ENCODE measurements around the gene SLCO3A1.
A peak's percentile ranks its signal among the peaks of the same experiment; 100 is the strongest.

The SLCO3A1 gene

GRCh38 chr15:92073044-92073785 lies 219.7 kb downstream of the SLCO3A1 start:
- DNase-seq: no peak

DNA sequence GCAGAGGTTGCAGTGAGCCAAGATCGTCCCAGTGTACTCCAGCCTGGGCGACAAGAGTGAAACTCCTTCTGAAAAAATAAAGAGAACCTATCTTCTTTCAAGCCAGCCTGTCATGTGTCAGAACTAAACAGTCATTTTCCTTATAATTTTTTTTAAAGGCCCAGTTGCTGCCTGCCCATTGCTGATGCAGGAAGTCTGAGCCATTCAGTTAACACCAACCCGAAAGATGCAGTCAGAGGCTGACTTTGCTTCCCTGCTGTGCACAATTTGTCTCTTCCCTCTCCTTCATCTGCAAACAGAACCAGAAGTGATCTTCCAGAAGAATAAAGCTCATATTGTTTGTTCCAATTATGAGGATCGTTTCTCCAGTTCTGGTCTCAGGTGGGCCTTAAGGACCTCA lies 220.6 kb downstream of the SLCO3A1 start:
- Mint-ChIP-seq H3K4me3 (no peak overlapping the region), H3K27ac (no peak overlapping the region), H3K36me3 (ENCODE audit: low read depth) (no peaks in the 10 kb centered on the region), H3K4me1 (ENCODE audit: low read depth) (peaks cover 50% of the 10 kb centered on the region), H3K9me3 (no peaks in the 10 kb centered on the region), H3K27me3 (no peaks in the 10 kb centered on the region)
- DNase-seq: no peak

More at GRCh38 chr15:92073044-92073785, 219.7 kb downstream of the SLCO3A1 start:
- Mint-ChIP-seq H3K9me3 (no peaks in the 10 kb centered on the region), H3K4me3 (no peak overlapping the region), H3K36me3 (ENCODE audit: low read depth) (no peaks in the 10 kb centered on the region), H3K4me1 (ENCODE audit: low read depth) (peaks cover 59% of the 10 kb centered on the region), H3K27me3 (no peaks in the 10 kb centered on the region), H3K27ac (no peak overlapping the region)

DNA sequence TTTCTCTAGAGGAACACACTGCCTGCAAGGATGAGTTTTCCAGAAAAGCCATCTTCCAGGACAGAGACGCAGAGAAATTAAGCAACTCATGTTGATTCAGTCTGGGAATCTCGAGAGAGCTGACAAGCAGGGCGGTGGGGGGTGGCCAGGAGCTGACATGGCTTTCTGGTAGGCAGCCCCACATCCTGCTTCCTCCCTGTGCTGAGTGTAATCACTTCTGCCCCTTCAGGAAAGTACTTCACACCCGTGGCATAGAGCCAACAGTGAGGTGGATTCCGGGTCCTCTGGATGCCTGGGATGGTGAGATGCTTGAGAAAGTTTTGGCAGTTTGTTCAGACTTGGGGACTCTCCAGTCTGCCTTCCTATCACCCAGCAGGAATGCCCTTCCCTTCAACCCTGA lies 221.1 kb downstream of the SLCO3A1 start:
- H3K4me3 Mint-ChIP-seq: no peak overlapping the region
- no peaks in the 10 kb centered on the region for H3K9me3 Mint-ChIP-seq
- DNase-seq: no peak
- no peaks in the 10 kb centered on the region for H3K36me3 Mint-ChIP-seq (ENCODE audit: low read depth)
- no peaks in the 10 kb centered on the region for H3K27me3 Mint-ChIP-seq
- H3K27ac Mint-ChIP-seq: no peak overlapping the region
- H3K4me1 Mint-ChIP-seq (ENCODE audit: low read depth): peaks cover 44% of the 10 kb centered on the region

- no peaks in the 10 kb centered on the region for H3K27me3 Mint-ChIP-seq
- no peak for DNase-seq
- peaks cover 35% of the 10 kb centered on the region for H3K4me1 Mint-ChIP-seq (ENCODE audit: low read depth)
- H3K36me3 Mint-ChIP-seq (ENCODE audit: low read depth): no peaks in the 10 kb centered on the region
- no peak overlapping the region for H3K27ac Mint-ChIP-seq
- H3K9me3 Mint-ChIP-seq: no peaks in the 10 kb centered on the region
- no peak overlapping the region for H3K4me3 Mint-ChIP-seq
Observed at GRCh38 chr15:92075764-92076163, 222.3 kb downstream of the SLCO3A1 start.

DNA sequence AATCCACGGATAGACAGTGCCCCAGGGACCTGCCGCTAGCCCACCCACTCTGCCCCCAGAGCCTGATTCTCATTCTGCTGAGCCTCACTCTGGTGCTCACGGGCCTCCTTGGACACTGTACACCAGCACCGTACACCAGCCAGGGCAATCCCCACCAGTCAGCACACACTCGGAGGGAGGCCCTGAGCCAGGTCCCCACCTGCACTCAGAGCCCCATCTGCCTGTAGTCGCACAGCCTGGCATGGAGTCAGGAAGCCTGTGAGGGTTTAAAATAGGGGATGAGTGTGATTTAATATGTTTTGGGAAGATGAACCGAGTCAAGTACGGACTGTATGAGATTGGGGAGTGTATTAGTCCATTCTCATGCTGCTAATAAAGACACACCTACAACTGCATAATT lies 223.0 kb downstream of the SLCO3A1 start:
- H3K4me3 Mint-ChIP-seq: no peak overlapping the region
- no peaks in the 10 kb centered on the region for H3K36me3 Mint-ChIP-seq (ENCODE audit: low read depth)
- H3K9me3 Mint-ChIP-seq: no peaks in the 10 kb centered on the region
- no peaks in the 10 kb centered on the region for H3K27me3 Mint-ChIP-seq
- H3K27ac Mint-ChIP-seq: no peak overlapping the region
- H3K4me1 Mint-ChIP-seq (ENCODE audit: low read depth): peaks cover 30% of the 10 kb centered on the region
- DNase-seq: no peak

- no peaks in the 10 kb centered on the region for H3K36me3 Mint-ChIP-seq (ENCODE audit: low read depth)
- no peaks in the 10 kb centered on the region for H3K9me3 Mint-ChIP-seq
- no peak overlapping the region for H3K27ac Mint-ChIP-seq
- H3K4me3 Mint-ChIP-seq: no peak overlapping the region
- H3K27me3 Mint-ChIP-seq: no peaks in the 10 kb centered on the region
- peak; percentile 80 for DNase-seq
- H3K4me1 Mint-ChIP-seq (ENCODE audit: low read depth): peaks cover 27% of the 10 kb centered on the region
Observed at GRCh38 chr15:92077353-92078085, 224.0 kb downstream of the SLCO3A1 start.

GRCh38 chr15:92078270-92078669 lies 224.8 kb downstream of the SLCO3A1 start:
- Mint-ChIP-seq H3K4me1 (ENCODE audit: low read depth) (peaks cover 26% of the 10 kb centered on the region), H3K4me3 (no peak overlapping the region), H3K36me3 (ENCODE audit: low read depth) (no peaks in the 10 kb centered on the region), H3K27ac (no peak overlapping the region), H3K9me3 (no peaks in the 10 kb centered on the region), H3K27me3 (no peaks in the 10 kb centered on the region)
- DNase-seq: no peak

DNA sequence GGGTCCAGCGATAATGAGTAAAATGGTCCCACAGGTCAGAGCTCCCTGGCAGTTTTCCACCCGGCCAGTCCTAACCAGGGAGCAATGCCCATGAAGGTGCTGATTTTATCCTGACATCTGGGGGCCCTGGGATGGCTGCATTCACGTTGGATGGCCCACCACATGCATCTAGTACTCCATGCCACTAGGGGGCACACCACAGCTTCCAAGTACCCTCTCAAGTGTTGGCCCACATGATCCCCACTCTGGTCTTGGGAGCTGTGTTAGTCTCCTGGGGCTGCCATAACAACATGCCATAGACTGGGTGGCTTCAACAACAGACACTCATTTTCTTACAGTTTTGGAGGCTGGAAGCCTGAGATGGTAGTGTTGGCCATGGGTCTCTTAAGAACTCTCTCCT lies 225.5 kb downstream of the SLCO3A1 start:
- DNase-seq: peak; percentile 47
- peaks cover 25% of the 10 kb centered on the region for H3K4me1 Mint-ChIP-seq (ENCODE audit: low read depth)
- no peak overlapping the region for H3K4me3 Mint-ChIP-seq
- no peaks in the 10 kb centered on the region for H3K36me3 Mint-ChIP-seq (ENCODE audit: low read depth)
- no peak overlapping the region for H3K27ac Mint-ChIP-seq
- H3K27me3 Mint-ChIP-seq: no peaks in the 10 kb centered on the region
- H3K9me3 Mint-ChIP-seq: no peaks in the 10 kb centered on the region

GRCh38 chr15:92079647-92080255 lies 226.2 kb downstream of the SLCO3A1 start:
- DNase-seq: no peak
- no peaks in the 10 kb centered on the region for H3K9me3 Mint-ChIP-seq
- H3K27ac Mint-ChIP-seq: no peak overlapping the region
- no peaks in the 10 kb centered on the region for H3K27me3 Mint-ChIP-seq
- no peak overlapping the region for H3K4me3 Mint-ChIP-seq
- H3K4me1 Mint-ChIP-seq (ENCODE audit: low read depth): peaks cover 18% of the 10 kb centered on the region
- no peaks in the 10 kb centered on the region for H3K36me3 Mint-ChIP-seq (ENCODE audit: low read depth)

- Mint-ChIP-seq H3K27me3 (no peaks in the 10 kb centered on the region), H3K4me3 (no peak overlapping the region), H3K27ac (no peak overlapping the region), H3K9me3 (no peaks in the 10 kb centered on the region), H3K4me1 (ENCODE audit: low read depth) (peaks cover 2% of the 10 kb centered on the region), H3K36me3 (ENCODE audit: low read depth) (no peaks in the 10 kb centered on the region)
- DNase-seq: peak; percentile 70
Observed at GRCh38 chr15:92082006-92082843, 228.7 kb downstream of the SLCO3A1 start.

- no peak for DNase-seq
- Mint-ChIP-seq H3K4me1 (ENCODE audit: low read depth) (no peaks in the 10 kb centered on the region), H3K27ac (no peak overlapping the region), H3K36me3 (ENCODE audit: low read depth) (no peaks in the 10 kb centered on the region), H3K27me3 (no peaks in the 10 kb centered on the region), H3K4me3 (no peak overlapping the region), H3K9me3 (no peaks in the 10 kb centered on the region)
Observed at GRCh38 chr15:92083190-92083589, 229.7 kb downstream of the SLCO3A1 start.

DNA sequence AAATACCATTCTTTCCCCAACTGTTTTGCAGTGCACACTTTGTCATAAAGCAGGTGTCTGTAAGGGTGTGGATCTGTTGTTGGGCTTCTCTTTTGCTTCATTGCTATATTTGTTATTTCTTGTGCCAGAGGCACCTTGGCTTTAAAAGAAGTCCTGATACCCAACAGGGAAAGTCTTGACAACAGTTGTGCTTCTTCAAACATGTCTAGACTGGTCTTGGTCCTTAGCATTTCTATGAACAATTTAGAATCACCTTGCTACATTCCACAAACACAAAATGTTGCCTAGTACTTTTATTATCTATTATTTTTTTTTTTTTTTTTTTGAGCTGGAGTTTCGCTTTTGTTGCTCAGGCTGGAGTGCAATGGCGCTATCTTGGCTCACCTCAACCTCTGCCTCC lies 233.7 kb downstream of the SLCO3A1 start:
- Mint-ChIP-seq H3K36me3 (ENCODE audit: low read depth) (no peaks in the 10 kb centered on the region), H3K27ac (no peak overlapping the region), H3K27me3 (no peaks in the 10 kb centered on the region), H3K9me3 (no peaks in the 10 kb centered on the region), H3K4me3 (no peak overlapping the region), H3K4me1 (ENCODE audit: low read depth) (peaks cover 2% of the 10 kb centered on the region)
- no peak for DNase-seq

DNA sequence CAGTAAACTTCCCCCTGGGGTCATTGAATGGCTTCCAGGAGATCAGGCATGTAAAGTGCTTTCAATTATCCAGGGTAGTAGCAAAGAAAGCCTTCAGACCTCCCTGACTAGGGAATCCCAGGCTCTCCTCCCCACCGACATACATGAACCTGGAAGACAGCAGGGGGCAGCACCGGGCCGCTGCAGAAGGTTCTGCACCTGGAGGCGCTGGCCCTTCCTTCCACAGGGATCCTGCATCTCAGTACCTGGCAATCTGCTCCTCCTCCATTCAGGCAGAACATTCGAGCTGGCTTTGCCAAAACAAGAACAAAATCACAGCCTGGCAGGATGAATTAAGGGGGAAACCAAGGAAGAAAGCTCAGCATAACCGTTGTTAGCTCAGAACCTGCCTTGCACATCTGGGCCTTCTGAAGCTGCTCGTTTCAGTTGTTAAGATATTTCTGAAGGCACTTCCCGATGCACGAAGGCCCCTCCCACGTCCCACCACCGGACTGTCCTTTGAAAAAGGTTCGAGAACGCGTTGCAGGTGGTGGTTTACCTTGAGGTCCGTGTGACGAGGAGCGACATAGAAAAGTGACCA lies 237.7 kb downstream of the SLCO3A1 start:
- peaks cover 24% of the 10 kb centered on the region for H3K4me1 Mint-ChIP-seq (ENCODE audit: low read depth)
- no peak overlapping the region for H3K27ac Mint-ChIP-seq
- H3K4me3 Mint-ChIP-seq: no peak overlapping the region
- DNase-seq: no peak
- no peaks in the 10 kb centered on the region for H3K9me3 Mint-ChIP-seq
- H3K36me3 Mint-ChIP-seq (ENCODE audit: low read depth): no peaks in the 10 kb centered on the region
- H3K27me3 Mint-ChIP-seq: no peaks in the 10 kb centered on the region
